OCI-M2 (cell line): Measurements from ENCODE around the gene B4GALNT1.
"Not testable (repeated sequence)": the region's sequence is repeated elsewhere in the genome, so short reads cannot be mapped to it uniquely, and the experiment has no call there.

Experiments
- DNase-seq: peaks from one replicate; lab custom pipeline; 2025; ENCODE audit not compliant: unreplicated experiment; lab: John Stamatoyannopoulos, UW

The B4GALNT1 gene

DNA sequence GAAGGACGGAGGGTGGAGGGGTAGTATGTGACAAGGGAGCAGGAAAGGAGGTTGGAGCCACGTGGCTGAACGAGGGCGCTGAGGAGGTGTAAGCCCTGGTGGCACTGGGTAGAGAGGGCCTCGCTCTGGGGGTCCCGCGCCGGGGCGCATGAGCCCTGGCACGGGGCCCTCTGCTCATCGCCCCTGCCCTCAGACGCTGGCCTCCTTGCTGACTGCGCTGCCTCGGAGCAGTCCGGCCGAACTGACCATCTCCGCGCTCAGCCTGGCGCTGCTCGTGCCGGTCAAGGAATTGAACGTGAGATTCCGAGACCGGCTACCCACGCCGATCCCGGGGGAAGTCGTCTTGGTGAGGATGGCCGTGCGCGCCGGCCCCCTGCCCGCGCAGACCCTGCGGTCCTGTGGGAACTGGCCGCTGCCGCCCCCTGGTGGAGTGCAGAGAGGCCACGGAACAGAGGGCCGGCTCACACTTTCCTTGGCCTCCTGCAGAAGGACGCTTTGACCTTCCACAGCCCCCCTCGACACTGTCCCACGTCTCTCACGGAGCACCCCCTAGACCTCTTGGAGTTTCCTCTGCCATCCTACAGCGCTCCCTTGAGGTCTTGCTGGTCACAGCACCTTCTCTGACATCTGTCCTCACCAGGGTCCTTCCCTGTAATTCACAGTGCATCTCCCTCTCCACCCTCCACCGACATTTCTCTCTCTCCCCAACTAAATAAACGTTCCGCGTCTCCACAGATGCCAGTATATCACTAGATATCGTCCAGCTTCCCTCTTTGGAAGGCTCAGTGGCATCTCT, 11.3 kb downstream of the B4GALNT1 start:
- no peak for DNase-seq

- DNase-seq = no peak
These were observed 12.0 kb downstream of the B4GALNT1 start for GRCh38 chr12:57620936-57621496.

DNA sequence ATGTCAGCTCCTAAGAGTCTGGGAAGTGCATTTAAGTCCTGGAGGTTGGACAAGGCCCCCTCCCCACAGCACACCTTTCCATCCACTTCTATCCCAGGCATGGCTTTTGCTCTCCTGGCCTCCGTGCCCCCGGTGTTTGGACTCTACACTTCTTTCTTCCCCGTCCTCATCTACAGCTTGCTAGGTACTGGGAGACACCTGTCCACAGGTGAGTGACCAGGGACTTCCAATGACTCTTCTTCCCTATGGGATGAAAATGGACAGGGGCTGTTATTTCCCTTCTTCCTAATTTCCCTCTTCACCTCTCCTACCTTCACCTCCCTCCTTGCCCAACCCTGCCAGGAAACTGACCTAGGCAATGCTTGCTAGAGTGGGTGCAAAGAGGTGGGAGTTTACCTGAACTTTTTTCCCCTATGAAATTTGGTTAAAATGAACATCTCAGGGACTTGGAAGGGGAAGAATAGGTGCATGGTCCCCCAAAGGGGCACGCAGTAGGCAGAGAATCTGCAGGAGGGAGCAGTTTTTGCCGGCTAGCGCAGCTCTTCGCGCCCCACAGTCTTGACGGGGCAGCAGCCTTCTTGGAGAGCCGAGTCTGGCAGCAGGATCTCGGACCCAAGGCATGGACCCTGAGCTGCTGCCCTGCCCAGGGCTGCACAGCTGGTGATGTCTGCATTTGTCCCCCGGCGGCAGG, 12.6 kb downstream of the B4GALNT1 start:
- DNase-seq = no peak

DNA sequence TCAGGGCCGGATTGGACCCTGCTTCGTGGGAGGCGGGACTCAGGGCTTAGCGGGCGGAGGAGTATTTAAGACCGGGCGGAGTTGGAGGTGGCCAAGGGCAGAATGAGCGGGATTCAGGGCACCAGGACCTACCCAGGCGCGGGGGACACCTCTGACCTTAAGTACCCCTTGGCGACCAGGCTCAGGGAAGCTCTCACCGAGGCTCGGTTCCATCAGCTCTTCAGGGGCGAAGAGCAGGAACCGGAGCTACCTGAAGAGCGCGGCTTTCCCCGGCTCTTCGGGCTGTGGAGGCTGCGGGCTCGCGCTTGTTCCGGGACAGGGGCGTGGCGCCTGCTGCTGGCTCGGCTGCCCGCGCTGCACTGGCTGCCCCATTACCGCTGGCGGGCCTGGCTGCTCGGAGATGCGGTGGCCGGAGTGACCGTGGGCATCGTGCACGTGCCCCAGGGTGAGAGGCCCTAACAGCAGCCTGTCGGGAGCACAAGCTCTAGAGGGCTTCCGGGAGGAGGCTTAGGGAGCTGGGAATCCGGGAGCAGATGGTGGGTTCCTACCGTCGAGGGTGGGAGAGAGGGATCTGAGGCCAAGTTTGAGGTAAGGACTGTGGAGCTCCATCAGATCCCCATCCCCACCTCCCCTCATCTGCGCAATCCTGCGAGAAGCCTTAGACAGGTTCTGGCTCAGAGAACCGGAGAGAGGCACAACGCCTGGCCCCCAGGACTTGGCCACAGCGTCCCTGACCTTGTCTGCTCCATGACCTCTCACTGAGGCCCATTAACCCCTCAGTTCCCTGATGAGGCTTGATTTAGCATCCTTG, 13.4 kb downstream of the B4GALNT1 start:
- no peak for DNase-seq

GRCh38 chr12:57618966-57619433, 14.0 kb downstream of the B4GALNT1 start:
- no peak for DNase-seq

DNA sequence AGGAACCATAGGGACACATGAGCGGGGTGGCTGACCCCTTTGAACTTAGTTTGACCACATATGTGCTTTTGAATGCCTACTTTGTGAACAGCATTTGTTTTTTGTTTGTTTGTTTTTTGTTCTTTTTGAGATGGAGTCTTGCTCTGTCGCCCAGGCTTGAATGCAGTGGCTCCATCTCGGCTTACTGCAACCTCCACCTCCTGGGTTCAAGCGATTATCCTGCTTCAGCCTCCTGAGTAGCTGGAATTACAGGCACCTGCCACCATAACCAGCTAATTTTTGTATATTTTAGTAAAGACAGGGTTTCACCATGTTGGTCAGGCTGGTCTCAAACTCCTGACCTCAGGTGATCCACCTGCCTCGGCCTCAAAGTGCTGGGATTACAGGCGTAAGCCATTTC, 14.6 kb downstream of the B4GALNT1 start:
- DNase-seq = not testable (repeated sequence)

GRCh38 chr12:57617942-57618341, 15.1 kb downstream of the B4GALNT1 start:
- DNase-seq = no peak

DNA sequence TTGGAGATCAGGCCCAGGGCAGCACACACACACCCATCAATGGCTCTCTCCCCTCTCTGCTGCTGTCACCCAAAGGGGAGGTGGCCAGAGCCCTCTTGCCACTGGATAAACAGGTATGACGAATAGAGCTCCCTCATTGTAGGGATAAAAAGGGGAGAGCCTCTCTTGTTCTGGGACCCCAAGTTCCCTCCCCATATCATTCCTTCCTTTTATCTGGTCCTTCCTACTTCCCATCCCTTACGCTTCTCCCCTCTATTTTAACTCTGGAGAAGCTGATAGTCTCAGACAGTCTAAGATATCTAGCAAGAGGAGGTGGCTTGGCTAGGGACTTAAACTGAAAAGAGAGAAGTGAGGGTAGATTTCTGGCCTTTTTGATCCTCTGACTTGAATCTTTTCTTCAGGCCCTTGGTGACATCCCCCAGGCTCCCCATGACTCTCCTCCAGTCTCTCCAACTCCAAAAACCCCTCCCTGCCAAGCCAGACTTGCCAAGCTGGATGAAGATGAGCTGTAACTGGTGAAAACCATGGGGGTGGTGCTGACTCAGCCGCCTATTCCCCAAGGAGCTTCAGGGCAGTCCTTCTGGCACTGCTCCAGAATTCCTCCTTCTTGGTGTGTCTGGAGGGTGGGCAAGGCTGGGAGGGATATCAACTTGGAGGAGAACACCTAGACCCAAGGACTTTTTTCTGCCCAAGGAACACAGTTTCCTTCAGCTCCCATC, 16.5 kb downstream of the B4GALNT1 start:
- no peak for DNase-seq

GRCh38 chr12:57615637-57616036, 17.4 kb downstream of the B4GALNT1 start:
- no peak for DNase-seq

GRCh38 chr12:57614948-57615500, 18.0 kb downstream of the B4GALNT1 start:
- no peak for DNase-seq

DNA sequence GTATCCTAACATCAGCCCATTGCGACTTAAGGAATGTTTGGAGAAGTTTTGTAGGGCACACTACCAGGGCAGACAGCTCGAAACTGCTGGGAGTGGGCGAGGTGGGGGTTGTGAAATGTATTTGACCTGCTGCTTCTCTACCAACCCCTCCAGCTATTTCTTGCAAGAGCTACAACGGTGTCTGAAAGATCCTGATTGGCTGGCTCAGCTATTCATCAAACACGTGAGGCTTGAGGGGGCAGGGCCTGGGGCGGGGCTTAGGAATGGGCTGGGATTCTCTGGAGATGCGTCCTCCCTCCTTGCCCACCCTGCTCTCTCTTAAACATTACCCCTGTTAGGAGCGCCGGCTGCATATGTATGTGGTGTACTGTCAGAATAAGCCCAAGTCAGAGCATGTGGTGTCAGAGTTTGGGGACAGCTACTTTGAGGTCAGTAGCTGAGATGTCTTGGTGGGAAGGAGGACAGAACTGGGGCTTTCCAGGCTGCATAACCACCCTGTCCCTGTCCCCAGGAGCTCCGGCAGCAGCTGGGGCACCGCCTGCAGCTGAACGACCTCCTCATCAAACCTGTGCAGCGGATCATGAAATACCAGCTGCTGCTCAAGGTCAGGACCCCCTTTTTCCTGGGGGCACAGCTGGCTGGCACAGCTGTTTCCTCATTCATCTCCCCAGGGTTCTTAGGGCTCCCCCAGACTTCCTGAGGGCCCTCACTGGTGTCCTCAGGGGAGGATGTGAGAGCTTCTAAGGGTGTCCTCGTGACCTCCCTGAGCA, 18.6 kb downstream of the B4GALNT1 start:
- no peak for DNase-seq

- DNase-seq = no peak
These were observed 19.4 kb downstream of the B4GALNT1 start for GRCh38 chr12:57613427-57614109.

DNA sequence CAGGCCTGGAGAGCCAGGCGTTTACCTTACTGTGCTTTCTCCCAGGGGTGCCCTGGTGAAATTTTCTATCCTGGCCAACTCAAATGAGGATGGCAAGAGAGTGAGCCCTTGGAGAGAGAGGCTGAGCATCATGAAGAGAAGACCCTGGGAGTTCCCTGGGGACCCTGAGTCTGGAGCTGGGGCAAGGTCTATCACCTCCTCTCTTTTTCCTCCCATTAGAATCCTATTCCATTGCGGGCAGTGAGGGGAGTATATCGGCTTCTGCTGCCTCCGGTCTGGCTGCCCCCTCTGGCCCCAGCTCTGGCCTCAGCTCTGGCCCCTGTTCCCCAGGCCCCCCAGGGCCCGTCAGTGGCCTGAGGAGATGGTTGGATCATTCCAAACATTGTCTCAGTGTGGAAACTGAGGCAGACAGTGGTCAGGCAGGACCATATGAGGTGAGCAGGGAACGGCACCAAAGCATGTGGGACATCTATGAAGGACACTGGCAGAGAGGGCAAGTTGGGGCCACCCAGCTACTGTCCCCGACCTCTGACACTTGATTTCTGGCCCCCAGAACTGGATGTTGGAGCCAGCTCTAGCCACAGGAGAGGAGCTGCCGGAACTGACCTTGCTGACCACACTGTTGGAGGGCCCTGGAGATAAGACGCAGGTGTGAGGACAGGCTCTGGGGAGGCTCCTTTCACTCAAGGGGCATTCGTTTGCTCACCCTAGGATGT, 20.1 kb downstream of the B4GALNT1 start:
- DNase-seq = no peak

GRCh38 chr12:57611827-57612710, 20.9 kb downstream of the B4GALNT1 start:
- DNase-seq = no peak

DNA sequence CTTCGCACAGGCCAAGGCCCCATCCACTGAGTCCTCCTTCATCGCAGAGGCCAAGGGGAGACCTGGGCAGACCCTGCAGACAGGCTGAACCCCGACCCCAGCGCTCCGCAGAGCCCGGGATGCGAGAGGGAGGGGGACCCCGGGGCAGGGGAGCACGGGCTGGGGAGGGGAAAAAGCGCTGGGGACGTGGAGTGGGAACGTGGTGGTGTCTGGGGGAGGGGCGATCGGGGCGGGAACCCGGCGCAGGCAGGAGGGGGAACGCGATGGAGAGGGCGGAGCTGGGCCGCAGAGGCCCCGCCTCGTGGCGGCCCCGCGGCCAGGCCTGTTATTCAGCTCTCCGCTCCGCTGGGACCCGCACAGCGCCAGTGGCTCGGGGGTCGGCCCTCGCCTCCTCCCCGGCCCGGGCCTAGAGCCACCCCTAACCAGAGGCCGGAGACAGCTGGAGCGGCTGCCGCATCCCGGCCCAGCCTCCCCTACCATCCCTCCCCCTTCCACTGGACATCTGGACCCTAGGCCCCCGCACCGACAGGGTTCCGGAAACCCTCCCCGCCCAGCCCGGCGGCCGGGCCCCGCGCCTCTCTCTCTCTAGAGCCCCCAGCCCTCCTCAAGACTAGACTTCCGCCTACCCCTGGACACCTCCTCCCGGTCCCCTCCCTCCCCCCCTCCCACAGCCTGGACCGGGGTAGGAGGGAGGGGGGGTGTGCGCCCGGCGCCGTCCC, 21.7 kb downstream of the B4GALNT1 start, which contains the start of gene ARHGEF25:
TSS of gene ARHGEF25 (plus strand) at position 328 of the 719 bp plus-strand sequence. CDS start 460 bp downstream, outside the sequence.
- DNase-seq = no peak

DNA sequence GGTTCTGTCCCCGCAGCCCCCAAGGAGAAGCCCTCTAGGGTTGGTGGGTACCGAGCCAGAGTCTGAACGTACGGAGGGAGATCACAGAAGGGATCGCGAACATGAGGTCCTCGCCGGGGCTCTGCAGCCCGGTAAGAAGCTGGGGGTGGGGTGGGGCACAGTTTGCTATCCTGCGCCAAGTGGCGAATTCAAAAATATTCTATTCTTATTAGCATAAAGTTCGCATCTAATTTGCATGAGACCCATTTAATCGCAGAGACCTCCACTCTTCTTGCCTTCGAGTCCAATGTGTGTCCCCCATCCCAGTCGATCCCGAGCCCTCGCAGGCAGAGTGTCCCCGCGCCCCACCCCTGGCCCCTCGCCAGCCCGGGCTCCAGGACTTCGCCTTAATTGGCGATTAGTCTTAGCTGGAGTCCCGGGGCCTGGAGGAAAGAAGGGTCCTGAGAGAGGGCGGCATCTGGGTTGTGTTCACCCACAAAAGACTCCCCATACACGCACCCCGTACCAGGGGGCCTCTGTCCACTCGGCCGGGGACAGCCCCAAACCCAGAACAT, 22.4 kb downstream of the B4GALNT1 start:
- no peak for DNase-seq
